IMR-90 (cell line): ENCODE data around the gene SHROOM1. TPM values are rescaled to one million over a fixed set of nuclear protein-coding genes. Genes with fewer than 3 reads are reported as not detected.

Experiments used
- ATAC-seq: fragments of 200-7000 bp; cut with Tn5 transposase; 2 replicates; pipeline ENCODE4 v1.9.1; 2020; ENCODE audit warnings: low read depth, mild to moderate bottlenecking, moderate library complexity
- BruUV-seq: library from RNA; stranded (reverse); fragments of 400-500 nt; replicated peaks from 2 replicates; lab custom pipeline; 2021; lab: Mats Ljungman, UMichigan
- CTCF ChIA-PET: fragments of 300-600 bp; formaldehyde crosslinking; extraction: SDS; loops from one replicate; lab custom pipeline; 2021; ENCODE audit warnings: antibody characterized with exemption; lab: Yijun Ruan, JAX
- POLR2A ChIA-PET: fragments of 300-600 bp; sonication (Branson Sonifier 250); formaldehyde crosslinking; loops from one replicate; lab custom pipeline; 2022; ENCODE audit warnings: antibody characterized with exemption; ENCODE audit not compliant: unreplicated experiment; lab: Charles Lee
- DNase-seq: peaks from one replicate; pipeline ENCODE4 v3.0.0; 2013
- H2AFZ ChIP-seq: replicated peaks from 2 replicates; pipeline ENCODE3; 2013; ENCODE audit warnings: low read length, mild to moderate bottlenecking; ENCODE audit not compliant: poor library complexity
- H2AK5ac ChIP-seq: 2 replicates; pipeline ENCODE4 v1.6.1; 2013; ENCODE audit warnings: low read depth, low read length, inconsistent platforms
- H2AK9ac ChIP-seq: replicated peaks from 2 replicates; pipeline ENCODE3; 2013; ENCODE audit warnings: mild to moderate bottlenecking, low read depth, low read length, moderate library complexity; ENCODE audit not compliant: poor library complexity
- H2BK120ac ChIP-seq: 2 replicates; pipeline ENCODE4 v1.6.1; 2013; ENCODE audit warnings: low read depth, low read length, inconsistent platforms
- H2BK15ac ChIP-seq: 3 replicates; pipeline ENCODE4 v1.6.1; 2013; ENCODE audit warnings: low read depth, low read length, inconsistent platforms
- H2BK20ac ChIP-seq: 2 replicates; pipeline ENCODE4 v1.6.1; 2013; ENCODE audit warnings: low read depth, mild to moderate bottlenecking, inconsistent platforms, low read length, moderate library complexity
- H2BK5ac ChIP-seq: 2 replicates; pipeline ENCODE4 v1.6.1; 2013; ENCODE audit warnings: mild to moderate bottlenecking, low read depth, low read length, inconsistent platforms; ENCODE audit not compliant: poor library complexity, severe bottlenecking
- H3K14ac ChIP-seq: replicated peaks from 2 replicates; pipeline ENCODE4 v1.6.1; 2013; ENCODE audit warnings: low read depth, low read length, inconsistent platforms
- H3K18ac ChIP-seq: 2 replicates; pipeline ENCODE4 v1.6.1; 2013; ENCODE audit warnings: low read depth, low read length, control low read depth
- H3K23ac ChIP-seq: 2 replicates; pipeline ENCODE4 v1.6.1; 2013; ENCODE audit warnings: low read depth, low read length, inconsistent platforms
- H3K27ac ChIP-seq: 2 replicates; pipeline ENCODE4 v1.5.1; 2013; ENCODE audit warnings: mild to moderate bottlenecking, control low read depth, low read length; ENCODE audit not compliant: insufficient read depth
- H3K27me3 ChIP-seq: 2 replicates; pipeline ENCODE4 v1.6.1; 2013; ENCODE audit warnings: low read length; ENCODE audit not compliant: control insufficient read depth, insufficient read depth
- H3K36me3 ChIP-seq: 2 replicates; pipeline ENCODE4 v1.6.1; 2013; ENCODE audit warnings: low read length, mixed read lengths; ENCODE audit not compliant: control insufficient read depth, insufficient read depth
- H3K4ac ChIP-seq: 2 replicates; pipeline ENCODE4 v1.6.1; 2013; ENCODE audit warnings: low read depth, low read length, inconsistent platforms
- H3K4me1 ChIP-seq: 2 replicates; pipeline ENCODE4 v1.6.1; 2013; ENCODE audit warnings: low read length, mixed read lengths; ENCODE audit not compliant: control insufficient read depth, insufficient read depth
- H3K4me2 ChIP-seq: 2 replicates; pipeline ENCODE4 v1.6.1; 2013; ENCODE audit warnings: low read depth, mild to moderate bottlenecking, control low read depth, low read length, moderate library complexity
- H3K4me3 ChIP-seq: 2 replicates; pipeline ENCODE4 v1.5.1; 2013; ENCODE audit warnings: low read depth, mild to moderate bottlenecking, control low read depth, low read length, moderate library complexity; ENCODE audit not compliant: insufficient read depth
- H3K56ac ChIP-seq: 2 replicates; pipeline ENCODE4 v1.6.1; 2013; ENCODE audit warnings: low read length, inconsistent platforms; ENCODE audit not compliant: insufficient read depth; ENCODE audit errors: extremely low read depth
- H3K79me1 ChIP-seq, 2 experiments: 2 replicates each; pipeline ENCODE4 v1.6.1; 2013; ENCODE audit warnings: low read length in 2 of 2, inconsistent platforms in 1 of 2, low read depth in 1 of 2
- H3K9ac ChIP-seq: 2 replicates; pipeline ENCODE4 v1.6.1; 2013; ENCODE audit warnings: low read depth, low read length, control low read depth
- H3K9me1 ChIP-seq: 2 replicates; pipeline ENCODE4 v1.6.1; 2013; ENCODE audit warnings: low read length, inconsistent platforms; ENCODE audit not compliant: insufficient read depth
- H3K9me3 ChIP-seq: 2 replicates; pipeline ENCODE4 v1.6.1; 2013; ENCODE audit warnings: low read length; ENCODE audit not compliant: control insufficient read depth, insufficient read depth
- H4K20me1 ChIP-seq: 2 replicates; pipeline ENCODE4 v1.6.1; 2013; ENCODE audit warnings: low read length, inconsistent platforms; ENCODE audit not compliant: insufficient read depth
- H4K5ac ChIP-seq: 2 replicates; pipeline ENCODE4 v1.6.1; 2013; ENCODE audit warnings: mild to moderate bottlenecking, low read depth, low read length, control low read depth
- H4K8ac ChIP-seq, 2 experiments: 2 replicates each; pipeline ENCODE4 v1.6.1; 2013; ENCODE audit warnings: low read depth in 2 of 2, low read length in 2 of 2, control low read depth in 1 of 2, inconsistent platforms in 1 of 2
- H4K91ac ChIP-seq: 2 replicates; pipeline ENCODE4 v1.6.1; 2013; ENCODE audit warnings: low read depth, low read length, inconsistent platforms; ENCODE audit not compliant: insufficient read depth
- BHLHE40 ChIP-seq: fragments of 150-350 bp; IDR thresholded peaks from 2 replicates; pipeline ENCODE4 v1.6.1; 2016; ENCODE audit warnings: mild to moderate bottlenecking, low read depth, low read length
- CEBPB ChIP-seq: IDR thresholded peaks from 2 replicates; pipeline ENCODE4 v1.6.1; 2012; ENCODE audit warnings: low read depth, low read length, improper control_type of control experiment
- CHD1 ChIP-seq: IDR thresholded peaks from 2 replicates; pipeline ENCODE4 v1.6.1; 2012; ENCODE audit warnings: low read depth, low read length, improper control_type of control experiment
- FOS ChIP-seq: fragments of 150-350 bp; IDR thresholded peaks from 2 replicates; pipeline ENCODE4 v1.6.1; 2016; ENCODE audit warnings: low read depth, low read length
- MAFK ChIP-seq: IDR thresholded peaks from 2 replicates; pipeline ENCODE4 v1.6.1; 2012; ENCODE audit warnings: low read depth, low read length, improper control_type of control experiment
- MAZ ChIP-seq: IDR thresholded peaks from 2 replicates; pipeline ENCODE4 v1.6.1; 2012; ENCODE audit warnings: low read depth, mild to moderate bottlenecking, low read length, improper control_type of control experiment, moderate library complexity, borderline replicate concordance
- POLR2A ChIP-seq: IDR thresholded peaks from 2 replicates; pipeline ENCODE4 v1.6.1; 2012; ENCODE audit warnings: mild to moderate bottlenecking, low read depth, low read length
- RCOR1 ChIP-seq: IDR thresholded peaks from 2 replicates; pipeline ENCODE4 v1.6.1; 2012; ENCODE audit warnings: mild to moderate bottlenecking, low read length, improper control_type of control experiment; ENCODE audit not compliant: insufficient replicate concordance
- WGBS, 2 experiments: methylation state at CpG; one replicate each; pipeline versions ENCODE4 v1.1.5 to v1.1.7; 2013; ENCODE audit warnings: missing lambda C conversion rate in 2 of 2; ENCODE audit not compliant: insufficient read length in 1 of 2; ENCODE audit errors: extremely low coverage in 2 of 2; 5-methylcytosine and 5-hydroxymethylcytosine counted together
- dilution Hi-C: fragments of 300-500 bp; cut with HindIII; formaldehyde crosslinking; loops from one replicate; pipeline ENCODE4 v1.14.3; 2018; ENCODE audit warnings: low sequenced_read_pairs; ENCODE audit not compliant: unreplicated experiment
- in situ Hi-C: fragments of 300-500 bp; cut with MboI; formaldehyde crosslinking; loops from 3 replicates; pipeline ENCODE4 v1.14.3; 2019; ENCODE audit warnings: low sequenced_read_pairs, inconsistent platforms, mixed read lengths
- intact Hi-C: fragments of 100-400 bp; cut with micrococcal nuclease; formaldehyde crosslinking; loops from 2 replicates; pipeline ENCODE4 v1.10.0; 2022
- polyA plus RNA-seq, 3 experiments: library from polyadenylated mRNA; depleted of rRNA; stranded (reverse); fragments of >200 nt; gene quantifications; 2 replicates each; pipeline ENCODE4 v1.2.3, GENCODE V29; 2012; ENCODE audit warnings: low replicate concordance in 1 of 3
- total RNA-seq: library from RNA; depleted of rRNA; stranded (reverse); fragments of >200 nt; gene quantifications from 2 replicates; pipeline ENCODE4 v1.2.3, GENCODE V29; 2012

SHROOM1 gene
- total and polyA plus RNA-seq, 2 of the 4 experiments (the other 2 are of a cell fraction) = 1.4 to 6.3 TPM

- no TSS peak for BruUV-seq
- H3K18ac ChIP-seq = no peak overlapping the region
- H3K9ac ChIP-seq = no peak overlapping the region
- H2AFZ ChIP-seq = no peak overlapping the region
- H2AK9ac ChIP-seq = no peak overlapping the region
- CTCF ChIA-PET = no interaction called here
- no peak overlapping the region for H2BK5ac ChIP-seq
- H4K20me1 ChIP-seq = no peaks in the 10 kb centered on the region
- no peaks in the 10 kb centered on the region for H3K79me1 ChIP-seq
- H3K9me1 ChIP-seq = no peaks in the 10 kb centered on the region; the same call in 1 of the 2 replicates
- in situ Hi-C loops = no loop called here
- H2BK20ac ChIP-seq = no peak overlapping the region
- no peak overlapping the region for H3K27ac ChIP-seq
- no peak overlapping the region for H3K56ac ChIP-seq
- H3K23ac ChIP-seq = no peak overlapping the region
- H2BK120ac ChIP-seq = no peak overlapping the region
- ATAC-seq = no peak
- no peak overlapping the region for H3K14ac ChIP-seq
- H2AK5ac ChIP-seq = no peak overlapping the region; the same call in 1 of the 2 replicates
- H3K4ac ChIP-seq = no peak overlapping the region
- no peak overlapping the region for H4K91ac ChIP-seq
- H3K4me1 ChIP-seq = peaks cover 13% of the 10 kb centered on the region
- intact Hi-C loops = no loop called here
- no peaks in the 10 kb centered on the region for H3K36me3 ChIP-seq
- no peak overlapping the region for H4K5ac ChIP-seq
- DNase-seq = no peak
- H3K4me3 ChIP-seq = no peak overlapping the region
- WGBS, 2 experiments = no CpG with 5 or more reads among the region's 4 CpGs
- no peaks in the 10 kb centered on the region for H3K9me3 ChIP-seq
- no peak for TF ChIP-seq BHLHE40
- no peak for TF ChIP-seq MAZ
- TF ChIP-seq POLR2A = no peak
- TF ChIP-seq RCOR1 = no peak
- TF ChIP-seq CEBPB = no peak
- no peak for TF ChIP-seq FOS
- TF ChIP-seq MAFK = no peak
- no peak for TF ChIP-seq CHD1
- dilution Hi-C loops = no loop called here
- H2BK15ac ChIP-seq = no peak overlapping the region
- no peak overlapping the region for H3K4me2 ChIP-seq
- H4K8ac ChIP-seq = no peak overlapping the region
- H3K27me3 ChIP-seq = no peaks in the 10 kb centered on the region
- POLR2A ChIA-PET = no interaction called here
Observed at GRCh38 chr5:132785864-132786263, 44.6 kb downstream of the SHROOM1 start.
